IMR-90 (cell line): ENCODE data around the gene PSTK. TPM values are rescaled to one million over a fixed set of nuclear protein-coding genes. Genes with fewer than 3 reads are reported as not detected.
A peak's percentile ranks its signal among the peaks of the same experiment; 100 is the strongest.

Experiments used
- ATAC-seq: fragments of 200-7000 bp; cut with Tn5 transposase; 2 replicates; pipeline ENCODE4 v1.9.1; 2020; ENCODE audit warnings: low read depth, mild to moderate bottlenecking, moderate library complexity
- BruUV-seq: library from RNA; stranded (reverse); fragments of 400-500 nt; replicated peaks from 2 replicates; lab custom pipeline; 2021; lab: Mats Ljungman, UMichigan
- CTCF ChIA-PET: fragments of 300-600 bp; formaldehyde crosslinking; extraction: SDS; loops from one replicate; lab custom pipeline; 2021; ENCODE audit warnings: antibody characterized with exemption; lab: Yijun Ruan, JAX
- POLR2A ChIA-PET: fragments of 300-600 bp; sonication (Branson Sonifier 250); formaldehyde crosslinking; loops from one replicate; lab custom pipeline; 2022; ENCODE audit warnings: antibody characterized with exemption; ENCODE audit not compliant: unreplicated experiment; lab: Charles Lee
- DNase-seq: peaks from one replicate; pipeline ENCODE4 v3.0.0; 2013
- H2AFZ ChIP-seq: replicated peaks from 2 replicates; pipeline ENCODE3; 2013; ENCODE audit warnings: low read length, mild to moderate bottlenecking; ENCODE audit not compliant: poor library complexity
- H2AK5ac ChIP-seq: 2 replicates; pipeline ENCODE4 v1.6.1; 2013; ENCODE audit warnings: low read depth, low read length, inconsistent platforms
- H2AK9ac ChIP-seq: replicated peaks from 2 replicates; pipeline ENCODE3; 2013; ENCODE audit warnings: mild to moderate bottlenecking, low read depth, low read length, moderate library complexity; ENCODE audit not compliant: poor library complexity
- H2BK120ac ChIP-seq: 2 replicates; pipeline ENCODE4 v1.6.1; 2013; ENCODE audit warnings: low read depth, low read length, inconsistent platforms
- H2BK15ac ChIP-seq: 3 replicates; pipeline ENCODE4 v1.6.1; 2013; ENCODE audit warnings: low read depth, low read length, inconsistent platforms
- H2BK20ac ChIP-seq: 2 replicates; pipeline ENCODE4 v1.6.1; 2013; ENCODE audit warnings: low read depth, mild to moderate bottlenecking, inconsistent platforms, low read length, moderate library complexity
- H2BK5ac ChIP-seq: 2 replicates; pipeline ENCODE4 v1.6.1; 2013; ENCODE audit warnings: mild to moderate bottlenecking, low read depth, low read length, inconsistent platforms; ENCODE audit not compliant: poor library complexity, severe bottlenecking
- H3K14ac ChIP-seq: replicated peaks from 2 replicates; pipeline ENCODE4 v1.6.1; 2013; ENCODE audit warnings: low read depth, low read length, inconsistent platforms
- H3K18ac ChIP-seq: 2 replicates; pipeline ENCODE4 v1.6.1; 2013; ENCODE audit warnings: low read depth, low read length, control low read depth
- H3K23ac ChIP-seq: 2 replicates; pipeline ENCODE4 v1.6.1; 2013; ENCODE audit warnings: low read depth, low read length, inconsistent platforms
- H3K27ac ChIP-seq: 2 replicates; pipeline ENCODE4 v1.5.1; 2013; ENCODE audit warnings: mild to moderate bottlenecking, control low read depth, low read length; ENCODE audit not compliant: insufficient read depth
- H3K27me3 ChIP-seq: 2 replicates; pipeline ENCODE4 v1.6.1; 2013; ENCODE audit warnings: low read length; ENCODE audit not compliant: control insufficient read depth, insufficient read depth
- H3K36me3 ChIP-seq: 2 replicates; pipeline ENCODE4 v1.6.1; 2013; ENCODE audit warnings: low read length, mixed read lengths; ENCODE audit not compliant: control insufficient read depth, insufficient read depth
- H3K4ac ChIP-seq: 2 replicates; pipeline ENCODE4 v1.6.1; 2013; ENCODE audit warnings: low read depth, low read length, inconsistent platforms
- H3K4me1 ChIP-seq: 2 replicates; pipeline ENCODE4 v1.6.1; 2013; ENCODE audit warnings: low read length, mixed read lengths; ENCODE audit not compliant: control insufficient read depth, insufficient read depth
- H3K4me2 ChIP-seq: 2 replicates; pipeline ENCODE4 v1.6.1; 2013; ENCODE audit warnings: low read depth, mild to moderate bottlenecking, control low read depth, low read length, moderate library complexity
- H3K4me3 ChIP-seq: 2 replicates; pipeline ENCODE4 v1.5.1; 2013; ENCODE audit warnings: low read depth, mild to moderate bottlenecking, control low read depth, low read length, moderate library complexity; ENCODE audit not compliant: insufficient read depth
- H3K56ac ChIP-seq: 2 replicates; pipeline ENCODE4 v1.6.1; 2013; ENCODE audit warnings: low read length, inconsistent platforms; ENCODE audit not compliant: insufficient read depth; ENCODE audit errors: extremely low read depth
- H3K79me1 ChIP-seq, 2 experiments: 2 replicates each; pipeline ENCODE4 v1.6.1; 2013; ENCODE audit warnings: low read length in 2 of 2, inconsistent platforms in 1 of 2, low read depth in 1 of 2
- H3K9ac ChIP-seq: 2 replicates; pipeline ENCODE4 v1.6.1; 2013; ENCODE audit warnings: low read depth, low read length, control low read depth
- H3K9me1 ChIP-seq: 2 replicates; pipeline ENCODE4 v1.6.1; 2013; ENCODE audit warnings: low read length, inconsistent platforms; ENCODE audit not compliant: insufficient read depth
- H3K9me3 ChIP-seq: 2 replicates; pipeline ENCODE4 v1.6.1; 2013; ENCODE audit warnings: low read length; ENCODE audit not compliant: control insufficient read depth, insufficient read depth
- H4K20me1 ChIP-seq: 2 replicates; pipeline ENCODE4 v1.6.1; 2013; ENCODE audit warnings: low read length, inconsistent platforms; ENCODE audit not compliant: insufficient read depth
- H4K5ac ChIP-seq: 2 replicates; pipeline ENCODE4 v1.6.1; 2013; ENCODE audit warnings: mild to moderate bottlenecking, low read depth, low read length, control low read depth
- H4K8ac ChIP-seq, 2 experiments: 2 replicates each; pipeline ENCODE4 v1.6.1; 2013; ENCODE audit warnings: low read depth in 2 of 2, low read length in 2 of 2, control low read depth in 1 of 2, inconsistent platforms in 1 of 2
- H4K91ac ChIP-seq: 2 replicates; pipeline ENCODE4 v1.6.1; 2013; ENCODE audit warnings: low read depth, low read length, inconsistent platforms; ENCODE audit not compliant: insufficient read depth
- CEBPB ChIP-seq: IDR thresholded peaks from 2 replicates; pipeline ENCODE4 v1.6.1; 2012; ENCODE audit warnings: low read depth, low read length, improper control_type of control experiment
- CHD1 ChIP-seq: IDR thresholded peaks from 2 replicates; pipeline ENCODE4 v1.6.1; 2012; ENCODE audit warnings: low read depth, low read length, improper control_type of control experiment
- ELK1 ChIP-seq: fragments of 150-350 bp; IDR thresholded peaks from 2 replicates; pipeline ENCODE4 v1.6.1; 2016; ENCODE audit warnings: low read depth, mild to moderate bottlenecking, low read length, moderate library complexity, borderline replicate concordance
- FOS ChIP-seq: fragments of 150-350 bp; IDR thresholded peaks from 2 replicates; pipeline ENCODE4 v1.6.1; 2016; ENCODE audit warnings: low read depth, low read length
- MAFK ChIP-seq: IDR thresholded peaks from 2 replicates; pipeline ENCODE4 v1.6.1; 2012; ENCODE audit warnings: low read depth, low read length, improper control_type of control experiment
- MXI1 ChIP-seq: IDR thresholded peaks from 2 replicates; pipeline ENCODE4 v1.6.1; 2012; ENCODE audit warnings: low read depth, mild to moderate bottlenecking, low read length, moderate library complexity, borderline replicate concordance
- POLR2A ChIP-seq: IDR thresholded peaks from 2 replicates; pipeline ENCODE4 v1.6.1; 2012; ENCODE audit warnings: mild to moderate bottlenecking, low read depth, low read length
- RAD21 ChIP-seq: IDR thresholded peaks from 2 replicates; pipeline ENCODE4 v1.6.1; 2012; ENCODE audit warnings: low read length, improper control_type of control experiment
- RCOR1 ChIP-seq: IDR thresholded peaks from 2 replicates; pipeline ENCODE4 v1.6.1; 2012; ENCODE audit warnings: mild to moderate bottlenecking, low read length, improper control_type of control experiment; ENCODE audit not compliant: insufficient replicate concordance
- RFX5 ChIP-seq: IDR thresholded peaks from 2 replicates; pipeline ENCODE4 v1.8.0; 2012; ENCODE audit warnings: low read depth, mild to moderate bottlenecking, low read length, moderate library complexity
- USF2 ChIP-seq: fragments of 150-350 bp; IDR thresholded peaks from 2 replicates; pipeline ENCODE4 v1.6.1; 2017; ENCODE audit warnings: mild to moderate bottlenecking, antibody characterized with exemption, low read length, low read depth
- WGBS, 2 experiments: methylation state at CpG; one replicate each; pipeline versions ENCODE4 v1.1.5 to v1.1.7; 2013; ENCODE audit warnings: missing lambda C conversion rate in 2 of 2; ENCODE audit not compliant: insufficient read length in 1 of 2; ENCODE audit errors: extremely low coverage in 2 of 2; 5-methylcytosine and 5-hydroxymethylcytosine counted together
- dilution Hi-C: fragments of 300-500 bp; cut with HindIII; formaldehyde crosslinking; loops from one replicate; pipeline ENCODE4 v1.14.3; 2018; ENCODE audit warnings: low sequenced_read_pairs; ENCODE audit not compliant: unreplicated experiment
- in situ Hi-C: fragments of 300-500 bp; cut with MboI; formaldehyde crosslinking; loops from 3 replicates; pipeline ENCODE4 v1.14.3; 2019; ENCODE audit warnings: low sequenced_read_pairs, inconsistent platforms, mixed read lengths
- intact Hi-C: fragments of 100-400 bp; cut with micrococcal nuclease; formaldehyde crosslinking; loops from 2 replicates; pipeline ENCODE4 v1.10.0; 2022
- polyA plus RNA-seq, 3 experiments: library from polyadenylated mRNA; depleted of rRNA; stranded (reverse); fragments of >200 nt; gene quantifications; 2 replicates each; pipeline ENCODE4 v1.2.3, GENCODE V29; 2012; ENCODE audit warnings: low replicate concordance in 1 of 3
- total RNA-seq: library from RNA; depleted of rRNA; stranded (reverse); fragments of >200 nt; gene quantifications from 2 replicates; pipeline ENCODE4 v1.2.3, GENCODE V29; 2012

Gene PSTK
- total and polyA plus RNA-seq, 2 of the 4 experiments (the other 2 are of a cell fraction), result 4.1 to 4.2 TPM

GRCh38 chr10:123000155-123000554 is 20.0 kb downstream of the PSTK start:
- H3K18ac ChIP-seq, result no peak overlapping the region
- H3K79me1 ChIP-seq, result peaks cover 19 to 28% of the 10 kb centered on the region in 2 experiments; a peak in 3 of 4 replicates
- peaks cover 3% of the 10 kb centered on the region; the same call in 1 of the 2 replicates for H4K20me1 ChIP-seq
- no peak overlapping the region for H2BK20ac ChIP-seq
- H4K8ac ChIP-seq, result no peak overlapping the region
- H3K36me3 ChIP-seq, result peaks cover 9% of the 10 kb centered on the region
- no peaks in the 10 kb centered on the region for H3K9me1 ChIP-seq
- no peak overlapping the region for H3K56ac ChIP-seq
- H4K5ac ChIP-seq, result peak overlapping the region; percentile 74; the same call in 1 of the 2 replicates
- CTCF ChIA-PET, result no interaction called here
- no peak overlapping the region for H2AK5ac ChIP-seq
- in situ Hi-C loops, result no loop called here
- dilution Hi-C loops, result no loop called here
- POLR2A ChIA-PET, result no interaction called here
- H2AK9ac ChIP-seq, result no peak overlapping the region
- no peak overlapping the region for H3K9ac ChIP-seq
- TF ChIP-seq CHD1, result no peak
- TF ChIP-seq MAFK, result no peak
- no peak for TF ChIP-seq RFX5
- no peak for TF ChIP-seq CEBPB
- no peak for TF ChIP-seq ELK1
- no peak for TF ChIP-seq POLR2A
- TF ChIP-seq MXI1, result no peak
- TF ChIP-seq RCOR1, result no peak
- no peak for TF ChIP-seq FOS
- no peak for TF ChIP-seq RAD21
- TF ChIP-seq USF2, result no peak
- no peak overlapping the region for H3K4me2 ChIP-seq
- no peak for DNase-seq
- H3K27ac ChIP-seq, result no peak overlapping the region
- WGBS, 2 experiments, result no CpG with 5 or more reads among the region's 3 CpGs
- no peak overlapping the region for H2BK120ac ChIP-seq
- H4K91ac ChIP-seq, result no peak overlapping the region
- H3K4ac ChIP-seq, result no peak overlapping the region
- ATAC-seq, result no peak
- H3K23ac ChIP-seq, result no peak overlapping the region
- H3K14ac ChIP-seq, result no peak overlapping the region
- H3K27me3 ChIP-seq, result no peaks in the 10 kb centered on the region
- no peak overlapping the region for H2BK15ac ChIP-seq
- no TSS peak for BruUV-seq
- intact Hi-C loops, result no loop called here
- no peak overlapping the region for H3K4me3 ChIP-seq
- no peaks in the 10 kb centered on the region for H3K9me3 ChIP-seq
- no peaks in the 10 kb centered on the region; the same call in 1 of the 2 replicates for H3K4me1 ChIP-seq
- H2AFZ ChIP-seq, result no peak overlapping the region
- H2BK5ac ChIP-seq, result no peak overlapping the region
